OCI-LY7 (cell line): Measurements from ENCODE around the gene PRPF39. TPM values are rescaled to one million over a fixed set of nuclear protein-coding genes. Genes with fewer than 3 reads are reported as not detected.
"Not testable (repeated sequence)": the region's sequence is repeated elsewhere in the genome, so short reads cannot be mapped to it uniquely, and the experiment has no call there.

Experiments used
- BruUV-seq: library from RNA; stranded (reverse); fragments of 400-500 nt; replicated peaks from 2 replicates; lab custom pipeline; 2021; lab: Mats Ljungman, UMichigan
- CTCF ChIA-PET: fragments of 300-600 bp; sonication (Branson Sonifier 250); formaldehyde crosslinking; loops from one replicate; lab custom pipeline; 2022; ENCODE audit warnings: antibody characterized with exemption; ENCODE audit not compliant: unreplicated experiment; lab: Charles Lee
- POLR2A ChIA-PET: fragments of 300-600 bp; sonication (Branson Sonifier 250); formaldehyde crosslinking; loops from one replicate; lab custom pipeline; 2022; ENCODE audit warnings: antibody characterized with exemption; lab: Charles Lee
- DNase-seq: peaks from one replicate; pipeline ENCODE4 v3.0.0-alpha.2; 2015; ENCODE audit warnings: low spot score
- H2AFZ ChIP-seq: fragments of 200-600 bp; sonication (generic), shearing (Covaris generic); 2 replicates; pipeline ENCODE4 v1.6.1; 2014; ENCODE audit warnings: mild to moderate bottlenecking, antibody characterized with exemption, low read length, moderate library complexity
- H3K27ac ChIP-seq: fragments of 200-600 bp; sonication (generic); 2 replicates; pipeline ENCODE4 v1.5.1; 2014; ENCODE audit warnings: mixed run types, low read depth, mild to moderate bottlenecking, moderate library complexity, low read length, inconsistent platforms; ENCODE audit not compliant: poor library complexity, severe bottlenecking
- H3K36me3 ChIP-seq: fragments of 200-600 bp; sonication (generic); 2 replicates; pipeline ENCODE4 v1.6.1; 2014; ENCODE audit warnings: mild to moderate bottlenecking, antibody characterized with exemption, low read length, moderate library complexity, mixed read lengths; ENCODE audit not compliant: insufficient read depth
- H3K4me1 ChIP-seq: fragments of 200-600 bp; sonication (generic); 2 replicates; pipeline ENCODE4 v1.5.1; 2014; ENCODE audit warnings: mild to moderate bottlenecking, low read length; ENCODE audit not compliant: insufficient read depth, poor library complexity, severe bottlenecking
- H3K4me2 ChIP-seq: fragments of 200-600 bp; sonication (generic); 2 replicates; pipeline ENCODE4 v1.6.1; 2014; ENCODE audit warnings: mild to moderate bottlenecking, low read length
- H3K4me3 ChIP-seq: fragments of 200-600 bp; sonication (generic); 2 replicates; pipeline ENCODE4 v1.5.1; 2014; ENCODE audit warnings: mild to moderate bottlenecking, low read depth, low read length; ENCODE audit not compliant: poor library complexity, severe bottlenecking
- H3K79me2 ChIP-seq: fragments of 200-600 bp; sonication (generic); 2 replicates; pipeline ENCODE4 v1.6.1; 2016; ENCODE audit warnings: low read depth, mild to moderate bottlenecking, low read length, moderate library complexity, mixed read lengths; ENCODE audit not compliant: insufficient read depth
- H3K9me2 ChIP-seq: fragments of 200-600 bp; sonication (generic); 2 replicates; pipeline ENCODE4 v1.6.1; 2016; ENCODE audit warnings: mild to moderate bottlenecking, low read length, mixed read lengths; ENCODE audit not compliant: insufficient read depth
- H3K9me3 ChIP-seq: fragments of 200-600 bp; sonication (generic); 2 replicates; pipeline ENCODE4 v1.6.1; 2014; ENCODE audit warnings: mild to moderate bottlenecking, mixed run types, low read length, mixed read lengths
- H4K20me1 ChIP-seq: fragments of 200-600 bp; sonication (generic); 2 replicates; pipeline ENCODE4 v1.6.1; 2014; ENCODE audit warnings: mild to moderate bottlenecking, antibody characterized with exemption, low read length, moderate library complexity, mixed read lengths; ENCODE audit not compliant: insufficient read depth
- CTCF ChIP-seq: fragments of 200-600 bp; sonication (generic); conservative IDR thresholded peaks from 2 replicates; pipeline ENCODE4 v1.5.1; 2014; ENCODE audit warnings: mild to moderate bottlenecking, antibody characterized with exemption, low read length, moderate library complexity, mixed read lengths
- EZH2phosphoT487 ChIP-seq: fragments of 200-600 bp; sonication (generic); IDR thresholded peaks from 2 replicates; pipeline ENCODE4 v1.6.1; 2018; ENCODE audit warnings: low read depth, borderline replicate concordance, mild to moderate bottlenecking, mixed run types, antibody characterized with exemption, low read length, moderate library complexity, mixed read lengths
- intact Hi-C: fragments of 100-400 bp; cut with micrococcal nuclease; formaldehyde crosslinking; loops from one replicate; pipeline ENCODE4 v1.10.0; 2022; ENCODE audit not compliant: unreplicated experiment
- total RNA-seq, 2 experiments: library from RNA; depleted of rRNA in 1 of 2; stranded (reverse); fragments of >200 nt in 1 of 2; shearing (Covaris generic) in 1 of 2; gene quantifications; 2 replicates each; pipeline ENCODE4 v1.2.3, GENCODE V29; 2014 to 2022

PRPF39 gene
- total RNA-seq, 2 experiments from 2014 or later: 39.5 to 47.8 TPM

GRCh38 chr14:45078323-45078722, 5.6 kb upstream of the PRPF39 start:
- BruUV-seq: no TSS peak
- intact Hi-C loops: no loop called here

DNA sequence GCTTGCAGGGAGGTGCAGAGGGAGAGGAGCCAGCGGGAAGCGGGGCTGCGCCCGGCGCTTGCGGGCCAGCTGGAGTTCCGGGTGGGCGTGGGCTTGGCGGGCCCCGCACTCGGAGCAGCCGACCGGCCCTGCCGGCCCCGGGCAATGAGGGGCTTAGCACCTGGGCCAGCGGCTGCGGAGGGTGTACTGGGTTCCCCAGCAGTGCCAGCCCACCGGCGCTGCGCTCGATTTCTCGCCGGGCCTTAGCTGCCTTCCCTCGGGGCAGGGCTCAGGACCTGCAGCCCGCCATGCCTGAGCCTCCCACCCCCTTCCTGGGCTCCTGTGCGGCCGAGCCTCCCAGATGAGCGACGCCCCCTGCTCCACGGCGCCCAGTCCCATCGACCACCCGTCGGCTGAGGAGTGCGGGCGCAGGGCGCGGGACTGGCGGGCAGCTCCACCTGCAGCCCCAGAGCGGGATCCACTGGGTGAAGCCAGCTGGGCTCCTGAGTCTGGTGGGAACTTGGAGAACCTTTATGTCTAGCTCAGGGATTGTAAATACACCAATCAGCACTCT, 3.4 kb upstream of the PRPF39 start:
- DNase-seq, POLR2A ChIA-PET, H3K4me3 ChIP-seq, H4K20me1 ChIP-seq, BruUV-seq, H3K9me3 ChIP-seq, H3K36me3 ChIP-seq, H3K27ac ChIP-seq, H3K4me2 ChIP-seq, H2AFZ ChIP-seq, H3K9me2 ChIP-seq, H3K4me1 ChIP-seq: not testable (repeated sequence)
- CTCF ChIA-PET: interaction anchor here (1.0 kb wide), 1 partner anchor 71 kb away, joined by 3 read pairs; no protein-coding TSS in a partner anchor
- peaks cover 14% of the 10 kb centered on the region for H3K79me2 ChIP-seq
- intact Hi-C loops: loop anchor here (5.0 kb wide), 1 partner anchor 172 kb away; the partner anchor contains the start of gene MIS18BP1

More at GRCh38 chr14:45078323-45078722, 5.6 kb upstream of the PRPF39 start:
- Histone ChIP-seq H2AFZ (no peak overlapping the region), H3K4me1 (peaks cover 4% of the 10 kb centered on the region), H3K36me3 (peaks cover 8% of the 10 kb centered on the region; the same call in 1 of the 2 replicates), H3K4me2 (no peak overlapping the region), H3K79me2 (no peaks in the 10 kb centered on the region), H4K20me1 (no peaks in the 10 kb centered on the region), H3K4me3 (no peak overlapping the region), H3K9me3 (no peaks in the 10 kb centered on the region), H3K9me2 (no peaks in the 10 kb centered on the region), H3K27ac (no peak overlapping the region)
- ChIA-PET CTCF (no interaction called here), POLR2A (interaction anchor here (0.6 to 1.1 kb wide), 2 partner anchors 11 to 37 kb away, joined by 3 read pairs; no protein-coding TSS in a partner anchor)
- TF ChIP-seq EZH2phosphoT487 (no peak), CTCF (no peak)
- DNase-seq: no peak

GRCh38 chr14:45081096-45081495, 2.8 kb upstream of the PRPF39 start:
- H2AFZ ChIP-seq, H3K36me3 ChIP-seq, H3K9me2 ChIP-seq, CTCF ChIA-PET, H4K20me1 ChIP-seq, H3K4me3 ChIP-seq, POLR2A ChIA-PET, H3K4me2 ChIP-seq, BruUV-seq, H3K27ac ChIP-seq, H3K9me3 ChIP-seq, DNase-seq: not testable (repeated sequence)
- Histone ChIP-seq H3K79me2 (peaks cover 20% of the 10 kb centered on the region), H3K4me1 (peaks cover 12% of the 10 kb centered on the region)
- intact Hi-C loops: loop anchor here (5.0 kb wide), 1 partner anchor 171 kb away; the partner anchor contains the start of gene MIS18BP1
